GM23248 (cell line): Measurements from ENCODE around the gene GALNT10. TPM values are rescaled to one million over a fixed set of nuclear protein-coding genes. Genes with fewer than 3 reads are reported as not detected.
A peak's percentile ranks its signal among the peaks of the same experiment; 100 is the strongest.

Experiments
- DNase-seq: peaks from one replicate; pipeline ENCODE4 v3.0.0-alpha.2; 2015
- H2AFZ ChIP-seq: fragments of 200-600 bp; sonication (generic); 2 replicates; pipeline ENCODE4 v1.6.1; 2016; ENCODE audit warnings: antibody characterized with exemption
- H3F3A ChIP-seq: fragments of 200-600 bp; sonication (generic); 2 replicates; pipeline ENCODE4 v1.6.1; 2016; ENCODE audit warnings: mild to moderate bottlenecking, antibody characterized with exemption, mixed run types; ENCODE audit not compliant: insufficient read depth
- H3K27ac ChIP-seq: fragments of 200-600 bp; sonication (generic); 2 replicates; pipeline ENCODE4 v1.5.1; 2016; ENCODE audit warnings: mild to moderate bottlenecking
- H3K27me3 ChIP-seq: fragments of 200-600 bp; sonication (generic); replicated peaks from 2 replicates; pipeline ENCODE4 v1.6.1; 2016; ENCODE audit warnings: mild to moderate bottlenecking; ENCODE audit not compliant: insufficient read depth
- H3K36me3 ChIP-seq: fragments of 200-600 bp; sonication (generic); 2 replicates; pipeline ENCODE4 v1.6.1; 2016; ENCODE audit warnings: low read depth, mild to moderate bottlenecking
- H3K4me1 ChIP-seq: fragments of 200-600 bp; sonication (generic); 2 replicates; pipeline ENCODE4 v1.6.1; 2016; ENCODE audit warnings: mild to moderate bottlenecking; ENCODE audit not compliant: insufficient read depth
- H3K4me2 ChIP-seq: fragments of 200-600 bp; sonication (generic); one replicate; pipeline ENCODE4 v1.6.1; 2016; ENCODE audit warnings: mild to moderate bottlenecking; ENCODE audit not compliant: unreplicated experiment
- H3K4me3 ChIP-seq: fragments of 200-600 bp; sonication (generic); 2 replicates; pipeline ENCODE4 v1.5.1; 2016; ENCODE audit warnings: mild to moderate bottlenecking
- H3K79me2 ChIP-seq: fragments of 200-600 bp; sonication (generic); 2 replicates; pipeline ENCODE4 v1.6.1; 2016; ENCODE audit warnings: mild to moderate bottlenecking; ENCODE audit not compliant: insufficient read depth
- H3K9ac ChIP-seq: fragments of 200-600 bp; sonication (generic); 2 replicates; pipeline ENCODE4 v1.6.1; 2016; ENCODE audit warnings: mild to moderate bottlenecking
- H3K9me2 ChIP-seq: fragments of 200-600 bp; sonication (generic); 2 replicates; pipeline ENCODE4 v1.6.1; 2016; ENCODE audit warnings: mixed run types, mild to moderate bottlenecking, moderate library complexity; ENCODE audit not compliant: insufficient read depth
- H3K9me3 ChIP-seq: fragments of 200-600 bp; sonication (generic); one replicate; pipeline ENCODE4 v1.6.1; 2017; ENCODE audit warnings: low read depth
- H4K20me1 ChIP-seq: fragments of 200-600 bp; sonication (generic); 2 replicates; pipeline ENCODE4 v1.6.0; 2016; ENCODE audit not compliant: insufficient read depth
- EZH2 ChIP-seq: fragments of 200-600 bp; sonication (generic); IDR thresholded peaks from 2 replicates; pipeline ENCODE4 v1.6.1; 2018; ENCODE audit warnings: antibody characterized with exemption, mild to moderate bottlenecking; ENCODE audit not compliant: insufficient read depth, poor library complexity, severe bottlenecking
- EZH2phosphoT487 ChIP-seq: fragments of 200-600 bp; sonication (generic); IDR thresholded peaks from 2 replicates; pipeline ENCODE4 v1.6.1; 2018; ENCODE audit warnings: antibody characterized with exemption, moderate library complexity, mild to moderate bottlenecking, low read depth; ENCODE audit not compliant: insufficient read depth
- WGBS, 2 experiments: methylation state at CpG; one replicate each; pipeline ENCODE4 v1.1.6; 2015 to 2017; ENCODE audit warnings: low lambda C conversion rate in 2 of 2, low coverage in 1 of 2; ENCODE audit errors: missing lambda C conversion rate in 2 of 2; 5-methylcytosine and 5-hydroxymethylcytosine counted together
- in situ Hi-C: fragments of 300-500 bp; cut with MboI; formaldehyde crosslinking; loops from 2 replicates; pipeline ENCODE4 v1.15.0; 2020
- polyA plus RNA-seq: library from polyadenylated mRNA; unstranded; fragments of >200 nt; fragmentation: Nextera tagmentation; extraction: Ambion mirVana; gene quantifications from 2 replicates; pipeline ENCODE4 v1.2.1, GENCODE V29; 2016
- total RNA-seq: library from RNA; depleted of rRNA; stranded (reverse); fragments of >200 nt; shearing (Covaris generic); gene quantifications from 2 replicates; pipeline ENCODE4 v1.2.3, GENCODE V29; 2014

Gene GALNT10
- total and polyA plus RNA-seq, 2 experiments from 2014 or later, result 23.3 to 67.9 TPM

- no peak overlapping the region for H3K4me3 ChIP-seq
- peaks cover 77% of the 10 kb centered on the region for H3K79me2 ChIP-seq
Measured at GRCh38 chr5:154215571-154216325, 25.2 kb downstream of the GALNT10 start.

DNA sequence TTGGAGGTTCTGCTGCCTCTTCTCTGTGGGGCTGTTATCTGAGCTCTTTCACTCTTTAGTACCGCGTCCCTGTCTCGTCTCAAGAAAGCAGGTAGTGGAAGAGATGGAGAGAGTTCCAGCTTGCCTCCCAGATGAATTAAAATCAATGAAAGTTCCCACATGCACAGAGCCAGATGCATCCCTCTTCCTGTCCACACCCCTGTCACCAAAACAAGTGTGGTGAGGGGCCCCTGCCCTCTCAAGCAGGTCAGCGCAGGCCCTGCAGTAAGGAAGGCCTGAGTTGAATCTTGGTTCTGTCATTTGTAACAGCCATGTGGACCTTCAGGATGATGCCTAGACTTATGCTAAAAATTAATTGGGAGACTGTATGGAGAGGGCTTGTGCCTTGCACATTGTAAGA, 26.9 kb downstream of the GALNT10 start:
- DNase-seq, result no peak
- in situ Hi-C loops, result no loop called here
- no peaks in the 10 kb centered on the region for H3K9me2 ChIP-seq
- H2AFZ ChIP-seq, result no peak overlapping the region
- H3K4me1 ChIP-seq, result peaks cover 64% of the 10 kb centered on the region
- TF ChIP-seq EZH2phosphoT487 (no peak), EZH2 (no peak)
- 0 out of 2 replicates have a peak, but pooled peaks cover 3% of the 10 kb centered on the region for H3K36me3 ChIP-seq
- no peak overlapping the region for H3K9ac ChIP-seq
- H3K79me2 ChIP-seq, result peaks cover 63% of the 10 kb centered on the region
- H3K9me3 ChIP-seq, result no peaks in the 10 kb centered on the region
- no peak overlapping the region for H3K27ac ChIP-seq
- H3K27me3 ChIP-seq, result no peaks in the 10 kb centered on the region
- H4K20me1 ChIP-seq, result no peaks in the 10 kb centered on the region
- H3F3A ChIP-seq, result peaks cover 66% of the 10 kb centered on the region
- H3K4me2 ChIP-seq, result no peak overlapping the region
- WGBS, 2 experiments, result 96 to 100% methylated on average over 4 of the region's 4 CpGs
- H3K4me3 ChIP-seq, result no peak overlapping the region

More at GRCh38 chr5:154215571-154216325, 25.2 kb downstream of the GALNT10 start:
- Histone ChIP-seq H3K9me3 (no peaks in the 10 kb centered on the region), H2AFZ (no peak overlapping the region), H3K27ac (peak overlapping the region; percentile 16), H3K36me3 (no peaks in the 10 kb centered on the region), H3F3A (peaks cover 66% of the 10 kb centered on the region), H3K9me2 (no peaks in the 10 kb centered on the region), H3K4me1 (peaks cover 62% of the 10 kb centered on the region), H3K9ac (no peak overlapping the region), H4K20me1 (no peaks in the 10 kb centered on the region), H3K4me2 (peak overlapping the region; percentile 2), H3K27me3 (no peaks in the 10 kb centered on the region)
- WGBS, 2 experiments, result 91 to 93% methylated on average over 2 of the region's 2 CpGs
- in situ Hi-C loops, result no loop called here
- peak; percentile 27 for DNase-seq
- TF ChIP-seq EZH2 (no peak), EZH2phosphoT487 (no peak)

- Histone ChIP-seq H3K27ac (no peak overlapping the region), H3K4me1 (peaks cover 55% of the 10 kb centered on the region), H3K9ac (no peak overlapping the region), H3K36me3 (0 out of 2 replicates have a peak, but pooled peaks cover 4% of the 10 kb centered on the region), H3K9me3 (no peaks in the 10 kb centered on the region), H3K79me2 (peaks cover 64% of the 10 kb centered on the region), H3F3A (peaks cover 66% of the 10 kb centered on the region), H4K20me1 (no peaks in the 10 kb centered on the region), H3K27me3 (no peaks in the 10 kb centered on the region), H2AFZ (no peak overlapping the region), H3K4me2 (no peak overlapping the region), H3K9me2 (no peaks in the 10 kb centered on the region), H3K4me3 (no peak overlapping the region)
- in situ Hi-C loops, result no loop called here
- no peak for TF ChIP-seq EZH2
- TF ChIP-seq EZH2phosphoT487, result no peak
- WGBS, 2 experiments, result 96 to 98% methylated on average over 8 of the region's 8 CpGs
- DNase-seq, result no peak
Measured at GRCh38 chr5:154218786-154219185, 28.3 kb downstream of the GALNT10 start.

DNA sequence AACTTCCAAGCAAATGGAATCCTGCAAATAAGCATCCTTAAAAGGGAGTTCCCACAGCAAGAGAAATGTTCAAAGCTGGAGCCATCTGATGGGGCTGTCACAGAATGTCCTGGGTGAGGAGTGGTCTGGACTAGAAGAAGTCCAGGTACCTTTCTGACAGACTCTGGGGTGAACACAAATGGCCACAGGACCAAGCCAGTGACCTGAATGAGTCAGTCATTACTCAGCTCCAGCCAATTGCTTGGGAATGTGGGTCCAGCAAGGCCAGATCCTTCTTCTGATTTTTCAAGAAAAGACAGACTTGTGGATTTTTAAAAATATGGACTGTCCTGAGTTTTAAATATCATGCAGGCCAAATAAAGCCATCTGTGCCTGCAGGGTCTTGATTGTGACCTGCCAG, 30.1 kb downstream of the GALNT10 start:
- no peak for TF ChIP-seq EZH2phosphoT487
- no peak for TF ChIP-seq EZH2
- Histone ChIP-seq H3K79me2 (peaks cover 73% of the 10 kb centered on the region), H3K9ac (peak overlapping the region; percentile 75), H3F3A (peaks cover 57% of the 10 kb centered on the region), H3K4me3 (no peak overlapping the region), H4K20me1 (no peaks in the 10 kb centered on the region), H3K27ac (peak overlapping the region; percentile 93), H3K4me2 (peak overlapping the region; percentile 62), H3K9me3 (no peaks in the 10 kb centered on the region), H3K4me1 (peaks cover 39% of the 10 kb centered on the region), H3K27me3 (no peaks in the 10 kb centered on the region), H2AFZ (peak overlapping the region; percentile 16; the same call in 1 of the 2 replicates), H3K36me3 (0 out of 2 replicates have a peak, but pooled peaks cover 4% of the 10 kb centered on the region), H3K9me2 (no peaks in the 10 kb centered on the region)
- DNase-seq, result peak; percentile 89
- in situ Hi-C loops, result no loop called here
